Spleen (tissue), 11 donors: Measurements from ENCODE around the gene EPHA3. TPM values are rescaled to one million over a fixed set of nuclear protein-coding genes. Genes with fewer than 3 reads are reported as not detected.

ENCODE experiments used
- DNase-seq: peaks from one replicate; pipeline ENCODE4 v3.0.0-alpha.2; 2020
- H3K27ac ChIP-seq, 8 donors: fragments of 200-600 bp; sonication (generic) in 7 of 8; 1 replicate in 4 of 8; 2 replicates in 4 of 8; pipeline versions ENCODE4 v1.5.0 to v1.8.0; 2016 to 2021; ENCODE audit warnings: inconsistent platforms in 4 of 8, mild to moderate bottlenecking in 4 of 8, moderate library complexity in 1 of 8
- H3K27me3 ChIP-seq, 7 donors: fragments of 200-600 bp; sonication (generic) in 6 of 7; replicated peaks in 1 of 7; 1 replicate in 4 of 7; 2 replicates in 3 of 7; pipeline versions ENCODE4 v1.5.0 to v1.8.0; 2016 to 2021; ENCODE audit warnings: inconsistent platforms in 3 of 7, mild to moderate bottlenecking in 1 of 7
- H3K36me3 ChIP-seq, 6 donors: fragments of 200-600 bp; sonication (generic) in 5 of 6; 1 replicate in 4 of 6; 2 replicates in 2 of 6; pipeline versions ENCODE4 v1.5.0 to v1.8.0; 2016 to 2021; ENCODE audit warnings: inconsistent platforms in 2 of 6
- H3K4me1 ChIP-seq, 6 donors: fragments of 200-600 bp; sonication (generic) in 5 of 6; 1 replicate in 3 of 6; 2 replicates in 3 of 6; pipeline versions ENCODE4 v1.5.0 to v1.8.0; 2016 to 2021; ENCODE audit warnings: inconsistent platforms in 3 of 6
- H3K4me3 ChIP-seq, 8 donors: fragments of 200-600 bp; sonication (generic) in 7 of 8; 1 replicate in 4 of 8; 2 replicates in 4 of 8; pipeline versions ENCODE4 v1.5.0 to v1.8.0; 2016 to 2021; ENCODE audit warnings: inconsistent platforms in 4 of 8, mild to moderate bottlenecking in 4 of 8, moderate library complexity in 2 of 8
- H3K9me3 ChIP-seq, 8 donors: fragments of 200-600 bp; sonication (generic) in 7 of 8; 1 replicate in 4 of 8; 2 replicates in 4 of 8; pipeline versions ENCODE4 v1.5.0 to v1.8.0; 2016 to 2021; ENCODE audit warnings: inconsistent platforms in 4 of 8
- CTCF ChIP-seq, 11 experiments: fragments of 200-600 bp in 7 of 11; fragments of 450-650 bp in 4 of 11; sonication (generic) in 4 of 11; IDR thresholded peaks in 8 of 11; conservative IDR thresholded peaks in 3 of 11; 1 replicate in 7 of 11; 2 replicates in 4 of 11; pipeline versions ENCODE4 v1.4.0 to v1.8.0; 2016 to 2021; ENCODE audit warnings: antibody characterized with exemption in 11 of 11, inconsistent platforms in 4 of 11, mild to moderate bottlenecking in 1 of 11
- POLR2A ChIP-seq, 3 donors: fragments of 450-650 bp; IDR thresholded peaks; one replicate each; pipeline ENCODE4 v1.5.1; 2017; ENCODE audit warnings: antibody characterized with exemption in 3 of 3, mild to moderate bottlenecking in 1 of 3
- POLR2AphosphoS5 ChIP-seq, 3 donors: sonication (generic); formaldehyde crosslinking; IDR thresholded peaks; one replicate each; pipeline ENCODE4 v1.5.1; 2017; ENCODE audit warnings: antibody characterized with exemption in 3 of 3
- WGBS, 5 donors: extraction: QIAGEN DNeasy Blood & Tissue Kit in 3 of 5; methylation state at CpG; one replicate each; pipeline versions ENCODE4 v1.1.5 to v1.1.7; 2013 to 2018; 5-methylcytosine and 5-hydroxymethylcytosine counted together
- intact Hi-C: fragments of 100-400 bp; cut with DNase I; formaldehyde crosslinking; loops from one replicate; pipeline ENCODE4 v1.15.0; 2023; ENCODE audit warnings: low total_unique reads
- polyA plus RNA-seq, 3 donors: library from polyadenylated mRNA; stranded (reverse); fragments of 200-250 nt; gene quantifications; one replicate each; pipeline ENCODE4 v1.2.1, GENCODE V29; 2013
- total RNA-seq, 7 donors: library from RNA; depleted of rRNA in 3 of 7; stranded (reverse); fragments of >200 nt in 3 of 7; fragmentation: NEBNext Ultra II Directional in 4 of 7; extraction: Animal tissue kit (Norgen Biotek cat#: 25700) in 4 of 7; gene quantifications; one replicate each; pipeline versions ENCODE4 v1.1.0 to v1.2.1, GENCODE V29; 2016 to 2021
- donor health status: healthy with polysubstance abuse.
- donor health status: DM: no; HTN: no; CAD: no; lungs with moderate emphysema.
- donor health status: DM: no; HTN: no; CAD: no.
- donor health status: Bipolar disorder and iron deficiency.
- donor health status: healthy.
- donor health status: DM: no; HTN: no; CAD: no.
- donor health status: DM: yes; HTN: yes; CAD: no.

Gene EPHA3
- total and polyA plus RNA-seq, 10 donors = 0.07 to 1.2 (median 0.76) TPM

GRCh38 chr3:89527736-89528305, 420.4 kb downstream of the EPHA3 start:
- Histone ChIP-seq H3K27ac (no peak overlapping the region), H3K4me3 (no peak overlapping the region), H3K4me1 (no peaks in the 10 kb centered on the region), H3K9me3 (peaks cover 0 to 11% (median 0%) of the 10 kb centered on the region in 8 donors), H3K27me3 (no peaks in the 10 kb centered on the region), H3K36me3 (no peaks in the 10 kb centered on the region)
- DNase-seq = no peak
- 50 to 92% (median 76%) methylated on average over 1 of the region's 1 CpG for whole genome bisulfite sequencing, 5 donors
- intact Hi-C loops = no loop called here
- no peak for TF ChIP-seq CTCF (IDR thresholded peaks at IDR 0.05 in 8 of 11, conservative IDR thresholded peaks at IDR 0.05 in 3 of 11)
- TF ChIP-seq POLR2AphosphoS5 (IDR thresholded peaks at IDR 0.05) = no peak
- TF ChIP-seq POLR2A (IDR thresholded peaks at IDR 0.05) = no peak
